Measurements from ENCODE around the gene CNTNAP5. TPM values are rescaled to one million over a fixed set of nuclear protein-coding genes. Genes with fewer than 3 reads are reported as not detected.

CNTNAP5 gene
- total and polyA plus RNA-seq, 12 donors, result 0.04 TPM; not detected in 11

DNA sequence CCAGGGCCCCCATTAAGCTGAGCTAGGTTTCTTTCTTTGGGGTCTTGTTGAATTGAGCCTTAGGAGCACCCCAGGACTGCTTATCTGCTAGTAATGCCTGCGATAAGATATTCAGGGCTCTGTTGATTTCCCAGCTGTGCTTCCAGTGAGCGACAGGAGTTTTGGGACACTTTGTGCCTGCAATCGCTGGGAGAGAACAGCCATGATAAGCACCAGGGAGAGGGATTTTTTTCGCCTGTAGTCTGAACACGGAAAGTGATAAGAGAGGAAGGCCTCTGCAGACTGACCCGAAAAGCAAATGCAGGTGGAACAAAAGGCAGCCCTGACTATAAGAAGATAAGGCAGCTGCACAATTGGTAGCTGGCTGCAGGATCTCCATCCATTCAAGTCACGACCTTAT, 244.3 kb downstream of the CNTNAP5 start:
- 25% methylated on average over 7 of the region's 7 CpGs for WGBS, 2 donors
- TF ChIP-seq, protein P1, sequence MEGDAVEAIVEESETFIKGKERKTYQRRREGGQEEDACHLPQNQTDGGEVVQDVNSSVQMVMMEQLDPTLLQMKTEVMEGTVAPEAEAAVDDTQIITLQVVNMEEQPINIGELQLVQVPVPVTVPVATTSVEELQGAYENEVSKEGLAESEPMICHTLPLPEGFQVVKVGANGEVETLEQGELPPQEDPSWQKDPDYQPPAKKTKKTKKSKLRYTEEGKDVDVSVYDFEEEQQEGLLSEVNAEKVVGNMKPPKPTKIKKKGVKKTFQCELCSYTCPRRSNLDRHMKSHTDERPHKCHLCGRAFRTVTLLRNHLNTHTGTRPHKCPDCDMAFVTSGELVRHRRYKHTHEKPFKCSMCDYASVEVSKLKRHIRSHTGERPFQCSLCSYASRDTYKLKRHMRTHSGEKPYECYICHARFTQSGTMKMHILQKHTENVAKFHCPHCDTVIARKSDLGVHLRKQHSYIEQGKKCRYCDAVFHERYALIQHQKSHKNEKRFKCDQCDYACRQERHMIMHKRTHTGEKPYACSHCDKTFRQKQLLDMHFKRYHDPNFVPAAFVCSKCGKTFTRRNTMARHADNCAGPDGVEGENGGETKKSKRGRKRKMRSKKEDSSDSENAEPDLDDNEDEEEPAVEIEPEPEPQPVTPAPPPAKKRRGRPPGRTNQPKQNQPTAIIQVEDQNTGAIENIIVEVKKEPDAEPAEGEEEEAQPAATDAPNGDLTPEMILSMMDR (IDR thresholded peaks at IDR 0.05), result no peak
- Histone ChIP-seq H3K4me1 (peaks cover 0 to 9% (median 0%) of the 10 kb centered on the region in 9 donors), H3K27ac (no peak overlapping the region), H3K9me3 (no peaks in the 10 kb centered on the region), H3K27me3 (no peaks in the 10 kb centered on the region), H3K4me3 (no peak overlapping the region), H3K36me3 (no peaks in the 10 kb centered on the region)
- no peak for DNase-seq
- ATAC-seq, result peak in 1 of 8 donors; percentile 85
- intact Hi-C loops (cut with DNase I), result no loop called here

DNA sequence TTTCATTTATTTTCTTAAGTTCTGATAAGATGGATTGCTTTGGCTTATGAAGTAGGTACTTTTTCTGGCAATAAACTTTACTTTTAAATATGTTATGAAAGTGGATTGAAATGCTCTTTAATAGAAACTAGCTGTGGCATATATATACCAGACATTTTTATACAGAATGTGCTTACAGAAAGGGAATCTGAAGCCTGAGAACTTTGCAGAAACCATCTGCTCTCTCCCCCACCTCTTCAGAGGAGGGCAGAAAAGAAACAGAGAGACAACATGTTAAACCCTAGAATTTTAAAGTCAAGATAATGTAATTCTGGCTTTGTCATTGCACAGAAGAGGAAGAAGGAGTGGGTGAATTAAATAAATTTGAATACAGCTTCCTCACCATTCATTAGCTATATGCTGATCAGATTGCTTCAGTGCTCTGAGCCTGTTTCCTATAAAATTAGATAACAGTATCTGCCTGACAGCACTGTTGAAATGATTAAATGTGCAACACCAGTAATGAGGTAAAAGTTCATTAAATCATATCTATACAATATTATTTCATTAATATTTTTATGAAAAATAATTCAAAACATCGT, 247.3 kb downstream of the CNTNAP5 start:
- TF ChIP-seq, protein P1 (IDR thresholded peaks at IDR 0.05), result no peak
- intact Hi-C loops (cut with DNase I), result no loop called here
- H3K36me3 ChIP-seq, result no peaks in the 10 kb centered on the region
- DNase-seq (no peak), ATAC-seq (no peak)
- peaks cover 0 to 14% (median 0%) of the 10 kb centered on the region in 11 donors for H3K9me3 ChIP-seq
- no peak overlapping the region for H3K4me3 ChIP-seq
- H3K4me1 ChIP-seq, result peaks cover 0 to 9% (median 0%) of the 10 kb centered on the region in 9 donors
- no peaks in the 10 kb centered on the region for H3K27me3 ChIP-seq
- H3K27ac ChIP-seq, result no peak overlapping the region
- 56 to 77% methylated on average over 1 of the region's 1 CpG for WGBS, 2 donors

DNA sequence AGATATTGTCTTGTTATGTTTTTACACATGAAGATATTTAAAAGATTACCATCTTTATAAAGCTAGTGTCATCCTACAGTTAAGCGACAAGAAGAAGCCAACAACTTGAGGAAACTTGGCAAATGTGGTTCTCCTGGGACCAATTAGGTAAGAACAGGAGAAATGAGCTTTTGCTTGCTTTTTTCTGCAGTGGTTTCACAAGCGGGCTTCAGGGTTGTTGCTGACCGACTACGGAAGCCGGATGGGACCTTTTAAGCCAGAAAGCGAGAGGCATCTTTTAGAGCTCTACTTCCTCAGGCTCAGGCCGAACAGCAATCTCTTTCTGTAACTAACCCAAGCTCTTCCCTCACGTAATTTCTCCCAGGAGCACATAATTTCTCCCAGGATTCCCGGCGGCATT, 256.5 kb downstream of the CNTNAP5 start:
- Histone ChIP-seq H3K4me1 (no peaks in the 10 kb centered on the region), H3K27me3 (no peaks in the 10 kb centered on the region), H3K36me3 (no peaks in the 10 kb centered on the region), H3K9me3 (peaks cover 0 to 10% (median 0%) of the 10 kb centered on the region in 11 donors), H3K27ac (no peak overlapping the region), H3K4me3 (no peak overlapping the region)
- DNase-seq, result peak in 1 of 2 donors; percentile 14
- ATAC-seq, result no peak
- TF ChIP-seq, protein P1 (IDR thresholded peaks at IDR 0.05), result no peak
- intact Hi-C loops (cut with DNase I), result no loop called here
- 64 to 70% methylated on average over 10 of the region's 10 CpGs for WGBS, 2 donors

DNA sequence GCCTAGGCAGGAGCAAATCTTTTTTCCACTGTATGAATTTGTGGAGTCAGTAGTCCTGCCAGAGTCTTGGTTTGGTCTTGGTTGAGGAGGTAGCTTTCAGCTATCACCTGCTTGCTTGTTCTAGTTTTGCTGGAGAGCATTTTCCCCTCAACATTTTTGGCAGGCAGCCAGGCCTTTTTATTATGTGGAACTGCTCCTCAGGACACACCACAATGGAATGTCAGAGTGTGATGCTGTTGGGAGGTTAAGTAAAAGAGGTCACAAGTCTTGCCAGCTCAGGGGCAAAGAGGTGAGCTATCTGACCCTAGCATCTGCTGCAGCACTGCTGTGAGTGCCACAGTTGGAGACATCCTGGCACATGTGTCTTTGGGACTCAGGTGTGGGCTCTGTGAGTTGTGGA, 258.0 kb downstream of the CNTNAP5 start:
- Histone ChIP-seq H3K27ac (no peak overlapping the region), H3K4me3 (no peak overlapping the region), H3K36me3 (no peaks in the 10 kb centered on the region), H3K9me3 (peaks cover 0 to 10% (median 0%) of the 10 kb centered on the region in 11 donors), H3K27me3 (no peaks in the 10 kb centered on the region), H3K4me1 (no peaks in the 10 kb centered on the region)
- intact Hi-C loops (cut with DNase I), result no loop called here
- DNase-seq (no peak), ATAC-seq (no peak)
- TF ChIP-seq, protein P1 (IDR thresholded peaks at IDR 0.05), result no peak

Data from heart right ventricle (tissue), 16 donors.